Fibroblast of the aortic adventitia (primary cell): ENCODE measurements around the gene C5orf15. TPM values are rescaled to one million over a fixed set of nuclear protein-coding genes. Genes with fewer than 3 reads are reported as not detected.
A peak's percentile ranks its signal among the peaks of the same experiment; 100 is the strongest.

ENCODE experiments used
- DNase-seq: peaks from one replicate; pipeline ENCODE4 v3.0.0-alpha.2; 2010; ENCODE audit warnings: low read depth
- H3K4me3 ChIP-seq: 2 replicates; pipeline ENCODE4 v1.5.1; 2011; ENCODE audit warnings: low read depth, mild to moderate bottlenecking, control low read depth, low read length, moderate library complexity
- CTCF ChIP-seq: IDR thresholded peaks from 2 replicates; pipeline ENCODE4 v1.5.1; 2011; ENCODE audit warnings: mild to moderate bottlenecking, low read length, control low read depth, inconsistent platforms; ENCODE audit not compliant: insufficient read depth
- total RNA-seq: library from RNA; depleted of rRNA; stranded (reverse); fragments of >200 nt; gene quantifications from 2 replicates; pipeline ENCODE4 v1.2.3, GENCODE V29; 2012; ENCODE audit warnings: low replicate concordance

The C5orf15 gene
- 31.1 and 66.6 TPM in 2 replicates for total RNA-seq

GRCh38 chr5:133968204-133968980 lies at the start of gene C5orf15:
Gene C5orf15, minus strand, starts transcription at chr5:133968625. Its CDS starts 41 bp downstream, at chr5:133968584.
- TF ChIP-seq CTCF = peak; percentile 41
- H3K4me3 ChIP-seq = peak within 1 kb of the TSS; percentile 95
- peak; percentile 97 for DNase-seq

- no peak for TF ChIP-seq CTCF
- DNase-seq = peak; percentile 39
- H3K4me3 ChIP-seq = no peak overlapping the region
Observed at GRCh38 chr5:134008266-134008749, 39.9 kb upstream of the C5orf15 start.

GRCh38 chr5:134007581-134008265 lies 39.3 kb upstream of the C5orf15 start:
- DNase-seq = no peak
- H3K4me3 ChIP-seq = no peak overlapping the region
- no peak for TF ChIP-seq CTCF

- TF ChIP-seq CTCF = no peak
- peak overlapping the region; percentile 79 for H3K4me3 ChIP-seq
- no peak for DNase-seq
Observed at GRCh38 chr5:134006115-134006514, 37.7 kb upstream of the C5orf15 start.

- DNase-seq = no peak
- H3K4me3 ChIP-seq = peak overlapping the region; percentile 79
- no peak for TF ChIP-seq CTCF
Observed at GRCh38 chr5:134005417-134006061, 37.1 kb upstream of the C5orf15 start.

- DNase-seq = peak; percentile 89
- peak; percentile 7 for TF ChIP-seq CTCF
- peak within 1 kb of the TSS; percentile 79 for H3K4me3 ChIP-seq
Observed at GRCh38 chr5:134004626-134005416, 36.4 kb upstream of the C5orf15 start, which contains the start of gene VDAC1. Gene VDAC1, minus strand, starts transcription at chr5:134004975. Its CDS starts 11,963 bp downstream, at chr5:133993012.
